HepG2 (cell line): ENCODE data around the gene ITGA2. TPM values are rescaled to one million over a fixed set of nuclear protein-coding genes. Genes with fewer than 3 reads are reported as not detected.

ENCODE experiments used
- ATAC-seq: fragments of 200-7000 bp; cut with Tn5 transposase; 3 replicates; pipeline ENCODE4 v1.9.1; 2020; ENCODE audit warnings: mild to moderate bottlenecking, moderate library complexity
- BruUV-seq: library from RNA; stranded (reverse); fragments of 400-500 nt; replicated peaks from 2 replicates; lab custom pipeline; 2021; lab: Mats Ljungman, UMichigan
- CTCF ChIA-PET: fragments of 300-600 bp; formaldehyde crosslinking; extraction: SDS; loops from one replicate; lab custom pipeline; 2021; ENCODE audit warnings: low total read pairs, inconsistent platforms, low intra/inter-chr PET ratio; lab: Yijun Ruan, JAX
- POLR2A ChIA-PET: fragments of 350-600 bp; sonication (Branson Sonifier 250); formaldehyde crosslinking; loops from one replicate; lab custom pipeline; 2020; ENCODE audit warnings: antibody characterized with exemption, inconsistent platforms; lab: Yijun Ruan, JAX
- DNase-seq: peaks from one replicate; pipeline ENCODE4 v3.0.0-alpha.2; 2015; ENCODE audit warnings: low spot score
- FAIRE-seq: peaks from 3 replicates; lab custom pipeline; 2011; peaks lifted over from hg19 to GRCh38; lab: Jason Lieb, UNC
- H2AFZ ChIP-seq: one replicate; pipeline ENCODE4 v1.6.1; 2011; ENCODE audit warnings: low read length, inconsistent platforms
- H3K27ac ChIP-seq: fragments of 300-600 bp; 3 replicates; pipeline ENCODE4 v1.8.0; 2011; ENCODE audit warnings: mixed run types, mild to moderate bottlenecking, mixed read lengths, low read length, inconsistent platforms; ENCODE audit not compliant: insufficient read depth; ENCODE audit errors: extremely low read length
- H3K27me3 ChIP-seq, 2 experiments: fragments of 200-600 bp in 1 of 2; 2 replicates in 1 of 2; 3 replicates in 1 of 2; pipeline versions ENCODE4 v1.6.0 to v1.8.0; 2011; ENCODE audit warnings: low read length in 2 of 2, mild to moderate bottlenecking in 2 of 2, moderate library complexity in 2 of 2, inconsistent platforms in 1 of 2; ENCODE audit not compliant: insufficient read depth in 2 of 2, control insufficient read depth in 1 of 2
- H3K36me3 ChIP-seq, 2 experiments: fragments of 200-600 bp in 1 of 2; replicated peaks in 1 of 2; 2 replicates in 1 of 2; 3 replicates in 1 of 2; pipeline versions ENCODE4 v1.5.1 to v1.8.0; 2011; ENCODE audit warnings: low read length in 2 of 2, inconsistent platforms in 1 of 2; ENCODE audit not compliant: insufficient read depth in 2 of 2, control insufficient read depth in 1 of 2
- H3K4me1 ChIP-seq: 2 replicates; pipeline ENCODE4 v1.5.1; 2012; ENCODE audit warnings: low read length, inconsistent platforms; ENCODE audit not compliant: insufficient read depth
- H3K4me2 ChIP-seq: 2 replicates; pipeline ENCODE4 v1.6.0; 2011; ENCODE audit warnings: low read depth, low read length, inconsistent platforms
- H3K4me3 ChIP-seq, 3 experiments: fragments of 200-600 bp in 1 of 3; sonication (generic), shearing (Covaris generic) in 1 of 3; replicated peaks in 1 of 3; 2 replicates each; pipeline ENCODE4 v1.5.1; 2011 to 2016; ENCODE audit warnings: low read length in 3 of 3, inconsistent platforms in 2 of 3, low read depth in 2 of 3, mild to moderate bottlenecking in 2 of 3, control low read depth in 1 of 3, mixed read lengths in 1 of 3; ENCODE audit not compliant: insufficient read depth in 1 of 3
- H3K79me2 ChIP-seq: one replicate; pipeline ENCODE4 v1.6.1; 2011; ENCODE audit warnings: low read length, inconsistent platforms; ENCODE audit not compliant: insufficient read depth
- H3K9ac ChIP-seq: 2 replicates; pipeline ENCODE4 v1.6.0; 2011; ENCODE audit warnings: mild to moderate bottlenecking, low read depth, low read length, inconsistent platforms; ENCODE audit not compliant: insufficient read depth
- H3K9me3 ChIP-seq: 2 replicates; pipeline ENCODE4 v1.5.1; 2012; ENCODE audit warnings: mild to moderate bottlenecking, low read length
- H4K20me1 ChIP-seq: 2 replicates; pipeline ENCODE4 v1.6.0; 2011; ENCODE audit warnings: inconsistent platforms, mild to moderate bottlenecking, low read length, moderate library complexity; ENCODE audit not compliant: insufficient read depth
- ATF7-NPFF ChIP-seq: sonication (generic); formaldehyde crosslinking; IDR thresholded peaks from 2 replicates; pipeline ENCODE4 v1.8.1; 2023; ENCODE audit warnings: mild to moderate bottlenecking, low read depth, missing genetic modification reagents, moderate library complexity
- BRCA1 ChIP-seq: sonication (generic); formaldehyde crosslinking; IDR thresholded peaks from 2 replicates; pipeline ENCODE4 v1.4.0; 2020; ENCODE audit warnings: missing genetic modification reagents
- FOXA3 ChIP-seq: IDR thresholded peaks from 2 replicates; pipeline ENCODE4 v1.6.1; 2016; ENCODE audit warnings: missing genetic modification reagents, missing compliant biosample characterization
- FOXK1 ChIP-seq: sonication (generic); formaldehyde crosslinking; IDR thresholded peaks from 2 replicates; pipeline ENCODE4 v1.4.0; 2020; ENCODE audit warnings: low read depth, missing genetic modification reagents, borderline replicate concordance
- JUND ChIP-seq: sonication (generic); formaldehyde crosslinking; IDR thresholded peaks from 2 replicates; pipeline ENCODE4 v1.8.0; 2022; ENCODE audit warnings: mild to moderate bottlenecking, missing genetic modification reagents
- MED1 ChIP-seq: sonication (generic); formaldehyde crosslinking; IDR thresholded peaks from 2 replicates; pipeline ENCODE4 v1.4.0; 2020; ENCODE audit warnings: missing genetic modification reagents
- NCOA1 ChIP-seq: sonication (generic); formaldehyde crosslinking; IDR thresholded peaks from 2 replicates; pipeline ENCODE4 v1.9.0; 2021; ENCODE audit warnings: missing genetic modification reagents
- PLRG1 ChIP-seq: fragments of 450-650 bp; conservative IDR thresholded peaks from 2 replicates; pipeline ENCODE4 v1.6.1; 2016
- ZMYM4 ChIP-seq: sonication (generic); formaldehyde crosslinking; IDR thresholded peaks from 2 replicates; pipeline ENCODE4 v1.8.1; 2023; ENCODE audit warnings: mild to moderate bottlenecking, missing genetic modification reagents
- ZNF3 ChIP-seq: IDR thresholded peaks from 2 replicates; pipeline ENCODE4 v1.7.0; 2017; ENCODE audit warnings: inconsistent platforms
- ZNF317 ChIP-seq: sonication (generic); formaldehyde crosslinking; IDR thresholded peaks from 2 replicates; pipeline ENCODE4 v1.5.0; 2020; ENCODE audit warnings: mild to moderate bottlenecking, missing genetic modification reagents
- ZNF572 ChIP-seq: sonication (generic); formaldehyde crosslinking; IDR thresholded peaks from 2 replicates; pipeline ENCODE4 v1.5.1; 2020; ENCODE audit warnings: mild to moderate bottlenecking, missing genetic modification reagents
- ZNF788 ChIP-seq: sonication (generic); formaldehyde crosslinking; IDR thresholded peaks from 2 replicates; pipeline ENCODE4 v1.5.0; 2020; ENCODE audit warnings: mild to moderate bottlenecking, missing genetic modification reagents, borderline replicate concordance
- WGBS: methylation state at CpG from one replicate; pipeline ENCODE4 v1.1.6; 2017; ENCODE audit warnings: low lambda C conversion rate; 5-methylcytosine and 5-hydroxymethylcytosine counted together
- in situ Hi-C: cut with HindIII; loops from 2 replicates; pipeline ENCODE4 v1.10.0; 2017; ENCODE audit warnings: low pct_unique_long_range_greater_than_20kb; ENCODE audit not compliant: extremely low pct_ligation_motif_present
- intact Hi-C: fragments of 100-400 bp; cut with micrococcal nuclease; formaldehyde crosslinking; loops from one replicate; pipeline ENCODE4 v1.10.0; 2022; ENCODE audit not compliant: unreplicated experiment
- polyA plus RNA-seq, 8 experiments: library from polyadenylated mRNA; depleted of rRNA in 3 of 8; stranded (reverse) in 7 of 8; unstranded in 1 of 8; fragments of >200 nt; fragmentation: Illumina TruSeq in 4 of 8; extraction: Trizol in 4 of 8; gene quantifications; 2 replicates each; pipeline versions ENCODE4 v1.2.1 to v1.2.3, GENCODE V29; 2011 to 2016; ENCODE audit warnings: low read depth in 4 of 8, missing spikeins in 1 of 8, mixed read lengths in 1 of 8; ENCODE audit not compliant: insufficient read depth in 1 of 8
- total RNA-seq, 5 experiments: library from RNA; depleted of rRNA; stranded (reverse); fragments of >200 nt; fragmentation: Illumina TruSeq; extraction: Trizol; gene quantifications; 2 replicates each; pipeline ENCODE4 v1.2.3, GENCODE V29; 2016; ENCODE audit warnings: low read depth in 1 of 5
- TF ChIP-seq, protein P1 (sequence below): sonication (generic); formaldehyde crosslinking; conservative IDR thresholded peaks from 2 replicates; pipeline ENCODE4 v1.4.0; 2020; ENCODE audit warnings: mild to moderate bottlenecking, missing genetic modification reagents, moderate library complexity
- TF ChIP-seq, protein P2 (sequence below), 2 experiments: sonication (generic) in 1 of 2; formaldehyde crosslinking in 1 of 2; IDR thresholded peaks; 2 replicates each; pipeline versions ENCODE4 v1.4.0 to v1.6.1; 2016 to 2020; ENCODE audit warnings: borderline replicate concordance in 1 of 2, low read depth in 1 of 2, mild to moderate bottlenecking in 1 of 2, missing genetic modification reagents in 1 of 2
- TF ChIP-seq, protein P3 (sequence below): sonication (generic); formaldehyde crosslinking; IDR thresholded peaks from 2 replicates; pipeline ENCODE4 v1.4.0; 2020; ENCODE audit warnings: mild to moderate bottlenecking, missing genetic modification reagents

ITGA2 gene
- total and polyA plus RNA-seq, 2 of the 13 experiments (the other 11 are each of a cell fraction or from before 2014, with no cell fraction given), result 15.8 to 58.3 TPM

DNA sequence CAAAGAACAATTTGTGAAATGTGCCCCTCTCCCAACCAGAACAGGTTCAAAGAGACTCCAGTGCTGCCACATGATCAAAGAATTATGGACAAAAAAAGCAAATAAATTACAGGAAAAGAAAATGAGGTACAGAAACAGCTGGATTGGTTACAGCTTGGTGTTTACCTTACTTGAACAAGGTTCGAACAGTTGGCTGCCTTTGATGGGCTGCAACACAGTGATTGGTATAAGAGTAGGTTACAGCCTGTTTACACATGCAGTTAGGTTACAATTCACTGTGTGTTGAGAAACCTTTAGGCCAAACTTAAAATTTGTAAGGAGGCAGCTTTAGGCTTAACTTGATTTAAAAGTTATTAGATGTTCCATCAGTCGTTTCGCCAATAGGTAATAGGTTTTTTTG, 123.8 kb downstream of the ITGA2 start:
- Histone ChIP-seq H3K4me2 (peak overlapping the region; percentile 29; the same call in 1 of the 2 replicates), H2AFZ (peak overlapping the region; percentile 74), H3K9ac (no peak overlapping the region; the same call in 1 of the 2 replicates), H3K79me2 (peaks cover 20% of the 10 kb centered on the region), H3K9me3 (no peaks in the 10 kb centered on the region), H3K27ac (peak overlapping the region; percentile 63), H4K20me1 (no peaks in the 10 kb centered on the region), H3K27me3 (no peaks in the 10 kb centered on the region; a peak in 1 of 5 replicates), H3K4me3 (no peak overlapping the region; a peak in 1 of 6 replicates), H3K36me3 (no peaks in the 10 kb centered on the region), H3K4me1 (peaks cover 62% of the 10 kb centered on the region)
- DNase-seq (peak; percentile 68), FAIRE-seq (peak; percentile 42), ATAC-seq (peak; percentile 26)
- intact Hi-C loops (no loop called here), in situ Hi-C loops (no loop called here)
- WGBS, result 58% methylated on average over 3 of the region's 3 CpGs
- BruUV-seq, result no TSS peak
- CTCF ChIA-PET, result no interaction called here
- POLR2A ChIA-PET, result no interaction called here
- TF ChIP-seq ZNF572 (CRISPR knock-in tag), result no peak
- no peak for TF ChIP-seq ATF7-NPFF (CRISPR knock-in tag)
- TF ChIP-seq ZNF3 (CRISPR knock-in tag), result no peak
- no peak for TF ChIP-seq ZNF788 (CRISPR knock-in tag)
- peak; percentile 55; the same call in 1 of the 2 replicates for TF ChIP-seq ZMYM4 (CRISPR knock-in tag)
- TF ChIP-seq NCOA1 (CRISPR knock-in tag), result no peak
- TF ChIP-seq PLRG1, result no peak
- peak; percentile 46 for TF ChIP-seq MED1 (CRISPR knock-in tag)
- peak; percentile 48; the same call in 1 of the 2 replicates for TF ChIP-seq FOXK1
- TF ChIP-seq, protein P1, sequence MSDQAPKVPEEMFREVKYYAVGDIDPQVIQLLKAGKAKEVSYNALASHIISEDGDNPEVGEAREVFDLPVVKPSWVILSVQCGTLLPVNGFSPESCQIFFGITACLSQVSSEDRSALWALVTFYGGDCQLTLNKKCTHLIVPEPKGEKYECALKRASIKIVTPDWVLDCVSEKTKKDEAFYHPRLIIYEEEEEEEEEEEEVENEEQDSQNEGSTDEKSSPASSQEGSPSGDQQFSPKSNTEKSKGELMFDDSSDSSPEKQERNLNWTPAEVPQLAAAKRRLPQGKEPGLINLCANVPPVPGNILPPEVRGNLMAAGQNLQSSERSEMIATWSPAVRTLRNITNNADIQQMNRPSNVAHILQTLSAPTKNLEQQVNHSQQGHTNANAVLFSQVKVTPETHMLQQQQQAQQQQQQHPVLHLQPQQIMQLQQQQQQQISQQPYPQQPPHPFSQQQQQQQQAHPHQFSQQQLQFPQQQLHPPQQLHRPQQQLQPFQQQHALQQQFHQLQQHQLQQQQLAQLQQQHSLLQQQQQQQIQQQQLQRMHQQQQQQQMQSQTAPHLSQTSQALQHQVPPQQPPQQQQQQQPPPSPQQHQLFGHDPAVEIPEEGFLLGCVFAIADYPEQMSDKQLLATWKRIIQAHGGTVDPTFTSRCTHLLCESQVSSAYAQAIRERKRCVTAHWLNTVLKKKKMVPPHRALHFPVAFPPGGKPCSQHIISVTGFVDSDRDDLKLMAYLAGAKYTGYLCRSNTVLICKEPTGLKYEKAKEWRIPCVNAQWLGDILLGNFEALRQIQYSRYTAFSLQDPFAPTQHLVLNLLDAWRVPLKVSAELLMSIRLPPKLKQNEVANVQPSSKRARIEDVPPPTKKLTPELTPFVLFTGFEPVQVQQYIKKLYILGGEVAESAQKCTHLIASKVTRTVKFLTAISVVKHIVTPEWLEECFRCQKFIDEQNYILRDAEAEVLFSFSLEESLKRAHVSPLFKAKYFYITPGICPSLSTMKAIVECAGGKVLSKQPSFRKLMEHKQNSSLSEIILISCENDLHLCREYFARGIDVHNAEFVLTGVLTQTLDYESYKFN (CRISPR knock-in tag), result peak; percentile 61
- TF ChIP-seq JUND (CRISPR knock-in tag), result no peak
- TF ChIP-seq, protein P2, sequence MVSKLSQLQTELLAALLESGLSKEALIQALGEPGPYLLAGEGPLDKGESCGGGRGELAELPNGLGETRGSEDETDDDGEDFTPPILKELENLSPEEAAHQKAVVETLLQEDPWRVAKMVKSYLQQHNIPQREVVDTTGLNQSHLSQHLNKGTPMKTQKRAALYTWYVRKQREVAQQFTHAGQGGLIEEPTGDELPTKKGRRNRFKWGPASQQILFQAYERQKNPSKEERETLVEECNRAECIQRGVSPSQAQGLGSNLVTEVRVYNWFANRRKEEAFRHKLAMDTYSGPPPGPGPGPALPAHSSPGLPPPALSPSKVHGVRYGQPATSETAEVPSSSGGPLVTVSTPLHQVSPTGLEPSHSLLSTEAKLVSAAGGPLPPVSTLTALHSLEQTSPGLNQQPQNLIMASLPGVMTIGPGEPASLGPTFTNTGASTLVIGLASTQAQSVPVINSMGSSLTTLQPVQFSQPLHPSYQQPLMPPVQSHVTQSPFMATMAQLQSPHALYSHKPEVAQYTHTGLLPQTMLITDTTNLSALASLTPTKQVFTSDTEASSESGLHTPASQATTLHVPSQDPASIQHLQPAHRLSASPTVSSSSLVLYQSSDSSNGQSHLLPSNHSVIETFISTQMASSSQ (IDR thresholded peaks at IDR 0.05; ENCODE audit: low read depth), result no peak
- TF ChIP-seq, protein P2 (CRISPR knock-in tag; IDR thresholded peaks at IDR 0.05; ENCODE audit: borderline replicate concordance), result no peak
- no peak for TF ChIP-seq ZNF317 (CRISPR knock-in tag)
- TF ChIP-seq FOXA3, result peak; percentile 91
- no peak for TF ChIP-seq BRCA1 (CRISPR knock-in tag)
- TF ChIP-seq, protein P3, sequence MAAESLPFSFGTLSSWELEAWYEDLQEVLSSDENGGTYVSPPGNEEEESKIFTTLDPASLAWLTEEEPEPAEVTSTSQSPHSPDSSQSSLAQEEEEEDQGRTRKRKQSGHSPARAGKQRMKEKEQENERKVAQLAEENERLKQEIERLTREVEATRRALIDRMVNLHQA (CRISPR knock-in tag), result no peak
